CD4-positive, alpha-beta T cell (primary cell): ENCODE results near the gene R3HCC1L. TPM values are rescaled to one million over a fixed set of nuclear protein-coding genes. Genes with fewer than 3 reads are reported as not detected.

ENCODE experiments used
- ATAC-seq: fragments of 200-7000 bp; cut with Tn5 transposase; one replicate; pipeline ENCODE4 v1.10.0; 2022; ENCODE audit warnings: mild to moderate bottlenecking; ENCODE audit not compliant: poor library complexity
- CTCF ChIA-PET: fragments of 350-600 bp; sonication (Branson Sonifier 250); formaldehyde crosslinking; loops from one replicate; lab custom pipeline; 2021; ENCODE audit warnings: antibody characterized with exemption, inconsistent platforms; lab: Charles Lee
- POLR2A ChIA-PET: fragments of 350-600 bp; sonication (Branson Sonifier 250); formaldehyde crosslinking; loops from one replicate; lab custom pipeline; 2021; ENCODE audit warnings: antibody characterized with exemption, inconsistent platforms; lab: Charles Lee
- DNase-seq, 14 experiments: peaks; one replicate each; pipeline ENCODE4 v3.0.0-alpha.2; 2013 to 2020; ENCODE audit warnings: mixed read lengths in 2 of 14
- H3K27ac ChIP-seq, 2 donors: one replicate each; pipeline versions ENCODE4 v1.5.1 to v1.7.0; 2013; ENCODE audit warnings: low read length in 2 of 2, low read depth in 1 of 2, mild to moderate bottlenecking in 1 of 2
- H3K27me3 ChIP-seq, 2 experiments: 1 replicate in 1 of 2; 2 replicates in 1 of 2; pipeline versions ENCODE4 v1.6.1 to v1.7.0; 2013; ENCODE audit warnings: low read length in 2 of 2, control low read depth in 1 of 2, mild to moderate bottlenecking in 1 of 2, moderate library complexity in 1 of 2; ENCODE audit not compliant: insufficient read depth in 2 of 2, control insufficient read depth in 1 of 2
- H3K36me3 ChIP-seq: one replicate; pipeline ENCODE4 v1.6.1; 2013; ENCODE audit warnings: low read length, control low read depth; ENCODE audit not compliant: insufficient read depth
- H3K4me1 ChIP-seq: one replicate; pipeline ENCODE4 v1.6.1; 2013; ENCODE audit warnings: low read length, control low read depth; ENCODE audit not compliant: insufficient read depth
- H3K4me3 ChIP-seq: one replicate; pipeline ENCODE4 v1.5.1; 2013; ENCODE audit warnings: mild to moderate bottlenecking, low read length, moderate library complexity
- H3K9me3 ChIP-seq, 2 experiments: 1 replicate in 1 of 2; 2 replicates in 1 of 2; pipeline versions ENCODE4 v1.6.1 to v1.7.0; 2013; ENCODE audit warnings: low read length in 2 of 2, mild to moderate bottlenecking in 2 of 2, control low read depth in 1 of 2, moderate library complexity in 1 of 2; ENCODE audit not compliant: control insufficient read depth in 1 of 2, insufficient read depth in 1 of 2
- H3K27ac Mint-ChIP-seq: one replicate; pipeline ENCODE4 v1.8.0; 2020; ENCODE audit warnings: mixed read lengths
- H3K27me3 Mint-ChIP-seq: one replicate; pipeline ENCODE4 v1.8.0; 2021; ENCODE audit warnings: mixed read lengths
- H3K36me3 Mint-ChIP-seq: one replicate; pipeline ENCODE4 v1.8.0; 2021; ENCODE audit warnings: low read depth, mixed read lengths
- H3K4me1 Mint-ChIP-seq: one replicate; pipeline ENCODE4 v1.8.0; 2021; ENCODE audit warnings: low read depth, mixed read lengths
- H3K4me3 Mint-ChIP-seq: one replicate; pipeline ENCODE4 v1.8.0; 2020; ENCODE audit warnings: mild to moderate bottlenecking, mixed read lengths
- H3K9me3 Mint-ChIP-seq: one replicate; pipeline ENCODE4 v1.8.0; 2020; ENCODE audit warnings: mixed read lengths
- intact Hi-C, 2 experiments: fragments of 100-400 bp; cut with DNase I in 1 of 2; cut with micrococcal nuclease in 1 of 2; formaldehyde crosslinking; loops; one replicate each; pipeline versions ENCODE4 v1.15.1 to v1.9.0; 2023 to 2025; cut with DNase I, micrococcal nuclease
- total RNA-seq, 174 experiments: library from RNA in 2 of 174; stranded (reverse) in 2 of 174; gene quantifications; one replicate each; pipeline ENCODE4 v1.2.3 and lab custom pipeline; 2021 to 2026
- TF ChIP-seq, protein P1 (sequence below): fragments of 200-600 bp; IDR thresholded peaks from one replicate; pipeline ENCODE4 v1.8.0; 2022; ENCODE audit warnings: antibody characterized with exemption, mild to moderate bottlenecking

The R3HCC1L gene
- total RNA-seq, 2 experiments from 2014 or later = 12.7 to 13.7 TPM

DNA sequence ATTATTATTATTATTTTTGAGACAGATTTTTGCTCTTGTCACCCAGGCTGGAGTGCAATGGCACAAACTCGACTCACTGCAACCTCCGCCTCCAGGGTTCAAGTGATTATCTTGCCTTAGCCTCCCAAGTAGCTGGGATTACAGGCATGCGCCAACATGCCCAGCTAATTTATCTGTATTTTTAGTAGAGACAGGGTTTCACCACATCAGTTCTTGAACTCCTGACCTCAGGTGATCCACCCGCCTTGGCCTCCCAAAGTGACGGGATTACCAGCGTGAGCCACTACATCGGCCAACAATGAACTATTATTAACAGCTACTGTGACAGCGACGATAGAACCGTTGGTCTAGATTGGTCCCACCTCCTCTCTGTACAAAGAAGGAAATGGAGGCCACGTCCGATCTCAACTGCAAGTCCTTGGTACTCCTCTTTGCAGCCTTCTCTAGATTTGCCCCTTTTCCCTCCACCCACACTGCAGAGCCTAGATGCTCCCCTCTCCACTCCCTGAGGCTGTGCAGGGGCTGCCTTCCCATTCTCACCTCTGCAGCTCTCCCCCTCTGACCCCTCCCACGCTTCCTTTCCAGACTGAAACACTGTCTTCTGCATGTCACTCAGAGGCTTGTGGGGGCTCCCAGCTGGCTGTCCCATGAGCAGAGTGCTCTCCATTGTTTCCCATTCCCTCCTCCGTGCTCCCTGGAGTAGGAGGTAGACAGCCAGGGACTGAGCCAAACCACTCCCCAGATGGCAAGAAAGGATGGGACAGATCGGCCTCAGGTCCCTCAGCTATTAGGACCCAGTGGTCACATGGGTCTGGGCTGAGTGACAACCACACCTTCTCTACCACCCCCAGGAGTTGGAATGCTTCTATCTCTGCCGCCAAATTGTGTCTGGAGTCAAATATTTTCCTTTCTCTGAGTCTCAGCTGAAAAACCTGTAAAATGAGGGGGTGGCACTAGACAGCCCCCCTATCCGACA is 131.2 kb downstream of the R3HCC1L start:
- Mint-ChIP-seq H3K9me3 (no peaks in the 10 kb centered on the region), H3K4me1 (peaks cover 8% of the 10 kb centered on the region), H3K36me3 (no peaks in the 10 kb centered on the region), H3K27ac (no peak overlapping the region), H3K4me3 (no peak overlapping the region), H3K27me3 (peaks cover 46% of the 10 kb centered on the region)
- DNase-seq (no peak), ATAC-seq (no peak)
- CTCF ChIA-PET = no interaction called here
- TF ChIP-seq, protein P1, sequence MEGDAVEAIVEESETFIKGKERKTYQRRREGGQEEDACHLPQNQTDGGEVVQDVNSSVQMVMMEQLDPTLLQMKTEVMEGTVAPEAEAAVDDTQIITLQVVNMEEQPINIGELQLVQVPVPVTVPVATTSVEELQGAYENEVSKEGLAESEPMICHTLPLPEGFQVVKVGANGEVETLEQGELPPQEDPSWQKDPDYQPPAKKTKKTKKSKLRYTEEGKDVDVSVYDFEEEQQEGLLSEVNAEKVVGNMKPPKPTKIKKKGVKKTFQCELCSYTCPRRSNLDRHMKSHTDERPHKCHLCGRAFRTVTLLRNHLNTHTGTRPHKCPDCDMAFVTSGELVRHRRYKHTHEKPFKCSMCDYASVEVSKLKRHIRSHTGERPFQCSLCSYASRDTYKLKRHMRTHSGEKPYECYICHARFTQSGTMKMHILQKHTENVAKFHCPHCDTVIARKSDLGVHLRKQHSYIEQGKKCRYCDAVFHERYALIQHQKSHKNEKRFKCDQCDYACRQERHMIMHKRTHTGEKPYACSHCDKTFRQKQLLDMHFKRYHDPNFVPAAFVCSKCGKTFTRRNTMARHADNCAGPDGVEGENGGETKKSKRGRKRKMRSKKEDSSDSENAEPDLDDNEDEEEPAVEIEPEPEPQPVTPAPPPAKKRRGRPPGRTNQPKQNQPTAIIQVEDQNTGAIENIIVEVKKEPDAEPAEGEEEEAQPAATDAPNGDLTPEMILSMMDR = no peak
- Histone ChIP-seq H3K36me3 (no peaks in the 10 kb centered on the region), H3K4me3 (no peak overlapping the region), H3K27me3 (peaks cover 29 to 35% of the 10 kb centered on the region in 2 experiments), H3K27ac (no peak overlapping the region), H3K9me3 (peaks cover 0 to 7% of the 10 kb centered on the region in 2 experiments), H3K4me1 (peaks cover 8% of the 10 kb centered on the region)
- intact Hi-C loops = no loop called here
- POLR2A ChIA-PET = no interaction called here

DNA sequence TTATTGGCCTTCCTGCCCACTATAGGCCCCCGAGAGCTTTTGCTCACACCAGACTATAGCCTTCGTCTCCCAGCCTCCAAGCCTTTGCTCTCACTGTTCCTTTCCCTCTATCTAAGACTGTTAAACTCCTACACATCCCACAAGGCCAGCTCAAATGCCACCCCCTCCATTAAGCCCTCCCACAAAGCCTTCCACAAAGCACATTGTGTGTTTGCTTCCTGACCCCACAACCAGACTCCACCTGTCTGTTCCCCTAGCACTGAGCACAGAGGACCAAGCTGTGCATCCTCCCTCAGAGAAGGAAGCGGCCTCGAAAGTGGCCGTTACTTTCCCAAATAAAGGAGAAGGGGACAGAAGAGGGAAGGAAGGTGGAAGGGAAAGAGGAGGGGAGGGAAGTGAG is 132.2 kb downstream of the R3HCC1L start:
- peaks cover 54% of the 10 kb centered on the region for H3K27me3 Mint-ChIP-seq
- H3K27ac Mint-ChIP-seq = no peak overlapping the region
- CTCF ChIA-PET = no interaction called here

DNA sequence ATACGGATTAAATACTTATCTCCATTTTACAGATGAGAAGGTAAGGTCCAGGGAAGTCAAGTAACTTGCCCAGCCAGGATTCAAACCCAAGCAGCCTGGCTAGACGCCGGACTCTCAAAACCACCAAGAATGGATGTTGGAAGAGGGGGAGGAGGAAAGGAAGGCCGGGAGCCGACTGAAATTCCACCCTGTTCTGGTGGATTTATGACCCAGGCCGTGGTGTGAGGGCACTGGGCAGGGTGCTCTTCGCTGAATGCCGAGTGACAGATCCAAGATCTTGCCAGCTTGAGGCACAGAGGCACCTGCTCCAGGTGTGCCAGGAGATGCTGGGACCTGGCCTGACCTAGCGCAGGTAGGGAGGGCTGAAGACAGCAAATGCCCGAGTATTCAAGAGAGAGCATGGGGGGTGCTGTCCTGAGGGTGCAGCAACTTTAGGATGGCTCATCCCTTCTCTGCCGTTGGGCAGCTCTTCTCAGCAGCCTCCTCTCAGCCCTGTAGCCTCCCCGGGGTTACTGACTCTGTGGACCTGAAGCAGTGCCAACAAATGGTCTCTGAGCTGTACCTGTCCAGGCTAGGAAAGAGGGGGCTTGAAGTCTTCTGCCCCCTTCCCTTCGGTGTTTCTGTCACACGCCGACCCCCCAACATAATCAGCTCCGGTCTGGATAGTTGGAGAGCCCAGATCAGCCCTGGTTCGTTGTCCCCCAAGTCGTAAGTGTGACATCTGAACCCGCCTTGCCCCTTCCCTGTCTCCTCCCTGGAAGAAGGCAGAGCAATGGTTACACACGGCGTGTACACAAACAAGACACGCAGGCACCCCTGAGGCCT is 132.8 kb downstream of the R3HCC1L start:
- H3K27me3 Mint-ChIP-seq = peaks cover 61% of the 10 kb centered on the region
- Histone ChIP-seq H3K36me3 (no peaks in the 10 kb centered on the region), H3K27ac (no peak overlapping the region), H3K4me3 (no peak overlapping the region), H3K4me1 (peaks cover 8% of the 10 kb centered on the region), H3K9me3 (peaks cover 0 to 7% of the 10 kb centered on the region in 2 experiments), H3K27me3 (peaks cover 29 to 35% of the 10 kb centered on the region in 2 experiments)
- no peak for ATAC-seq
- no peaks in the 10 kb centered on the region for H3K36me3 Mint-ChIP-seq
- no peaks in the 10 kb centered on the region for H3K9me3 Mint-ChIP-seq
- no peak overlapping the region for H3K4me3 Mint-ChIP-seq
- DNase-seq = no peak
- no peak overlapping the region for H3K27ac Mint-ChIP-seq
- peaks cover 8% of the 10 kb centered on the region for H3K4me1 Mint-ChIP-seq
- ChIA-PET CTCF (no interaction called here), POLR2A (no interaction called here)
- TF ChIP-seq, protein P1 = no peak
- intact Hi-C loops = no loop called here

More for the DNA sequence above, 132.2 kb downstream of the R3HCC1L start:
- Histone ChIP-seq H3K27me3 (peaks cover 29 to 35% of the 10 kb centered on the region in 2 experiments), H3K36me3 (no peaks in the 10 kb centered on the region), H3K9me3 (peaks cover 0 to 7% of the 10 kb centered on the region in 2 experiments), H3K27ac (no peak overlapping the region), H3K4me3 (no peak overlapping the region), H3K4me1 (peaks cover 8% of the 10 kb centered on the region)
- H3K4me3 Mint-ChIP-seq = no peak overlapping the region
- POLR2A ChIA-PET = no interaction called here
- intact Hi-C loops = no loop called here
- peaks cover 8% of the 10 kb centered on the region for H3K4me1 Mint-ChIP-seq
- TF ChIP-seq, protein P1 = no peak
- no peaks in the 10 kb centered on the region for H3K36me3 Mint-ChIP-seq
- ATAC-seq (no peak), DNase-seq (no peak)
- no peaks in the 10 kb centered on the region for H3K9me3 Mint-ChIP-seq
